Prostate gland (tissue), 2 donors: ENCODE measurements around the gene MRPS5. TPM values are rescaled to one million over a fixed set of nuclear protein-coding genes. Genes with fewer than 3 reads are reported as not detected.
"Not testable (repeated sequence)": the region's sequence is repeated elsewhere in the genome, so short reads cannot be mapped to it uniquely, and the experiment has no call there.

Source experiments
- DNase-seq: peaks from one replicate; pipeline ENCODE4 v3.0.0-alpha.2; 2019; ENCODE audit warnings: low spot score
- H3K27ac ChIP-seq, 2 donors: fragments of 200-600 bp; sonication (generic); 2 replicates each; pipeline ENCODE4 v1.5.1; 2017 to 2019
- H3K27me3 ChIP-seq: fragments of 200-600 bp; sonication (generic); replicated peaks from 2 replicates; pipeline ENCODE4 v1.5.1; 2019; ENCODE audit not compliant: insufficient read depth
- H3K36me3 ChIP-seq, 2 donors: fragments of 200-600 bp; sonication (generic); 1 replicate in 1 of 2; 2 replicates in 1 of 2; pipeline versions ENCODE4 v1.5.1 to v1.8.1; 2017 to 2019
- H3K4me1 ChIP-seq: fragments of 200-600 bp; sonication (generic); replicated peaks from 2 replicates; pipeline ENCODE4 v1.5.1; 2019
- H3K4me3 ChIP-seq, 2 donors: fragments of 200-600 bp; sonication (generic); 2 replicates each; pipeline ENCODE4 v1.5.1; 2017 to 2019
- H3K9me3 ChIP-seq: fragments of 200-600 bp; sonication (generic); 2 replicates; pipeline ENCODE4 v1.5.1; 2017
- CTCF ChIP-seq, 4 experiments: fragments of 200-600 bp in 2 of 4; fragments of 450-650 bp in 2 of 4; sonication (generic) in 2 of 4; IDR thresholded peaks; 1 replicate in 3 of 4; 2 replicates in 1 of 4; pipeline ENCODE4 v1.5.1; 2016 to 2019; ENCODE audit warnings: antibody characterized with exemption in 4 of 4, mild to moderate bottlenecking in 2 of 4, moderate library complexity in 2 of 4
- POLR2A ChIP-seq: fragments of 450-650 bp; IDR thresholded peaks from one replicate; pipeline ENCODE4 v1.6.1; 2016; ENCODE audit warnings: antibody characterized with exemption, mild to moderate bottlenecking
- POLR2AphosphoS5 ChIP-seq: sonication (generic); formaldehyde crosslinking; IDR thresholded peaks from one replicate; pipeline ENCODE4 v1.6.1; 2017; ENCODE audit warnings: antibody characterized with exemption
- WGBS: methylation state at CpG from one replicate; pipeline ENCODE4 v1.1.5; 2018; 5-methylcytosine and 5-hydroxymethylcytosine counted together
- intact Hi-C: fragments of 100-400 bp; cut with DNase I; formaldehyde crosslinking; loops from one replicate; pipeline ENCODE4 v1.14.2; 2022
- total RNA-seq, 2 donors: library from RNA; depleted of rRNA; stranded (reverse); fragments of >200 nt; gene quantifications; one replicate each; pipeline ENCODE4 v1.1.0, GENCODE V29; 2016

MRPS5 gene
- total RNA-seq, 2 donors from 2014 or later = 35.0 to 49.9 TPM

DNA sequence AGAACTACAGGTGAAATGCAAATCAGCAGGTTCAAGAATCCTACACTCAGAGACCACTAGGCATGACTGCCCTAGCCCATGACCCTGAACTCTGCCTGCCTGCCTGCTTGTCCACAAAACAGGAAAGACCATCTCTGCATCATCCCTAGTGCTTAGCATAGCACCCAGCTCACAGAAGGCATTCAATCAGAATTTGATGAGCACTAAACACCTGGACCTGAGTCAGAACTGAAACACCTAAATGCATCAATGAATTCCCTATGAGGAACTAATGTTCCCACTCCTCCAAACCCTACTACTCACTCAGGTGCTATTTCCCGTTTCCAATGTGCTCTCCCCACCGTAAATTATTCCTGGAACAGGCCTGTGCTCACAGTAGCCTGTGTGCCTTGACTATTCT is 21.7 kb downstream of the MRPS5 start:
- peaks cover 0 to 6% of the 10 kb centered on the region in 2 donors for H3K36me3 ChIP-seq
- H3K4me3 ChIP-seq = no peak overlapping the region

GRCh38 chr2:95098273-95098672 is 23.3 kb downstream of the MRPS5 start:
- DNase-seq, intact Hi-C loops, H3K36me3 ChIP-seq, H3K4me1 ChIP-seq, H3K4me3 ChIP-seq, H3K27me3 ChIP-seq, H3K9me3 ChIP-seq, H3K27ac ChIP-seq: not testable (repeated sequence)
- WGBS = 96% methylated on average over 5 of the region's 5 CpGs

More for the DNA sequence above, 21.7 kb downstream of the MRPS5 start:
- no peaks in the 10 kb centered on the region for H3K4me1 ChIP-seq
- DNase-seq = no peak
- intact Hi-C loops = no loop called here
- no peaks in the 10 kb centered on the region for H3K27me3 ChIP-seq
- TF ChIP-seq CTCF (IDR thresholded peaks at IDR 0.05) = no peak
- no peak for TF ChIP-seq POLR2A
- no peak for TF ChIP-seq POLR2AphosphoS5
- H3K27ac ChIP-seq = no peak overlapping the region
- 86% methylated on average over 2 of the region's 2 CpGs for WGBS
- H3K9me3 ChIP-seq = no peaks in the 10 kb centered on the region

GRCh38 chr2:95091885-95092555 is 29.6 kb downstream of the MRPS5 start:
- no peaks in the 10 kb centered on the region for H3K9me3 ChIP-seq
- no peak for DNase-seq
- no peak overlapping the region for H3K4me3 ChIP-seq
- intact Hi-C loops = no loop called here
- no peaks in the 10 kb centered on the region for H3K27me3 ChIP-seq
- no peaks in the 10 kb centered on the region for H3K4me1 ChIP-seq
- TF ChIP-seq POLR2AphosphoS5 = no peak
- no peak for TF ChIP-seq CTCF (IDR thresholded peaks at IDR 0.05)
- no peak for TF ChIP-seq POLR2A
- 91% methylated on average over 6 of the region's 6 CpGs for WGBS
- H3K27ac ChIP-seq = no peak overlapping the region
- no peaks in the 10 kb centered on the region for H3K36me3 ChIP-seq

- DNase-seq = no peak
- no peak for TF ChIP-seq CTCF (IDR thresholded peaks at IDR 0.05)
- no peak for TF ChIP-seq POLR2A
- TF ChIP-seq POLR2AphosphoS5 = no peak
- Histone ChIP-seq H3K4me3 (no peak overlapping the region), H3K27me3 (no peaks in the 10 kb centered on the region), H3K9me3 (no peaks in the 10 kb centered on the region), H3K4me1 (no peaks in the 10 kb centered on the region), H3K27ac (no peak overlapping the region), H3K36me3 (no peaks in the 10 kb centered on the region)
- intact Hi-C loops = no loop called here
- WGBS = 94% methylated on average over 5 of the region's 5 CpGs
These were observed 34.2 kb downstream of the MRPS5 start for GRCh38 chr2:95087379-95087778.

GRCh38 chr2:95086017-95086416 is 35.6 kb downstream of the MRPS5 start:
- no peak for TF ChIP-seq POLR2A
- TF ChIP-seq CTCF (IDR thresholded peaks at IDR 0.05) = no peak
- TF ChIP-seq POLR2AphosphoS5 = no peak

More at GRCh38 chr2:95086017-95086416, 35.6 kb downstream of the MRPS5 start:
- 100% methylated on average over 1 of the region's 1 CpG for WGBS
- Histone ChIP-seq H3K4me3 (no peak overlapping the region), H3K27me3 (no peaks in the 10 kb centered on the region), H3K36me3 (no peaks in the 10 kb centered on the region), H3K4me1 (no peaks in the 10 kb centered on the region), H3K27ac (no peak overlapping the region), H3K9me3 (no peaks in the 10 kb centered on the region)
- DNase-seq = no peak
- intact Hi-C loops = no loop called here
